PC-3 (cell line): Measurements from ENCODE around the gene TP53I11. TPM values are rescaled to one million over a fixed set of nuclear protein-coding genes. Genes with fewer than 3 reads are reported as not detected.

Experiments used
- ATAC-seq: fragments of 200-7000 bp; cut with Tn5 transposase; 2 replicates; pipeline ENCODE4 v1.9.1; 2020; ENCODE audit warnings: mild to moderate bottlenecking, moderate library complexity
- BruUV-seq: library from RNA; stranded (reverse); fragments of 400-500 nt; replicated peaks from 2 replicates; lab custom pipeline; 2021; lab: Mats Ljungman, UMichigan
- CTCF ChIA-PET: fragments of 300-600 bp; sonication (Branson Sonifier 250); formaldehyde crosslinking; loops from one replicate; lab custom pipeline; 2022; ENCODE audit warnings: antibody characterized with exemption; lab: Charles Lee
- POLR2A ChIA-PET: fragments of 300-600 bp; sonication (Branson Sonifier 250); formaldehyde crosslinking; loops from one replicate; lab custom pipeline; 2022; ENCODE audit warnings: antibody characterized with exemption; ENCODE audit not compliant: unreplicated experiment; lab: Charles Lee
- DNase-seq: peaks from one replicate; pipeline ENCODE4 v3.0.0-alpha.2; 2015
- H2AFZ ChIP-seq: fragments of 300-600 bp; sonication (generic); 2 replicates; pipeline ENCODE4 v1.6.0; 2016; ENCODE audit warnings: antibody characterized with exemption, low read length
- H3F3A ChIP-seq: fragments of 300-600 bp; sonication (generic); one replicate; pipeline ENCODE4 v1.6.0; 2017; ENCODE audit warnings: antibody characterized with exemption, low read length, control low read depth, mild to moderate bottlenecking; ENCODE audit not compliant: unreplicated experiment
- H3K27ac ChIP-seq: fragments of 300-600 bp; sonication (generic); 2 replicates; pipeline ENCODE4 v1.5.1; 2016; ENCODE audit warnings: mild to moderate bottlenecking, low read length
- H3K27me3 ChIP-seq: fragments of 300-600 bp; sonication (generic); 2 replicates; pipeline ENCODE4 v1.6.1; 2016; ENCODE audit warnings: low read length, mixed read lengths
- H3K36me3 ChIP-seq: fragments of 300-600 bp; sonication (generic); 2 replicates; pipeline ENCODE4 v1.6.1; 2016; ENCODE audit warnings: low read depth, mixed run types, low read length, mixed read lengths
- H3K4me1 ChIP-seq: fragments of 300-600 bp; sonication (generic); 2 replicates; pipeline ENCODE4 v1.5.1; 2016; ENCODE audit warnings: low read length; ENCODE audit not compliant: insufficient read depth
- H3K4me2 ChIP-seq: fragments of 300-600 bp; sonication (generic); 2 replicates; pipeline ENCODE4 v1.6.0; 2016; ENCODE audit warnings: low read length
- H3K4me3 ChIP-seq: fragments of 300-600 bp; sonication (generic); 2 replicates; pipeline ENCODE4 v1.5.1; 2016; ENCODE audit warnings: mild to moderate bottlenecking, low read length, mixed read lengths
- H3K79me2 ChIP-seq: fragments of 300-600 bp; sonication (generic); 2 replicates; pipeline ENCODE4 v1.6.1; 2017; ENCODE audit warnings: low read length, mixed read lengths
- H3K9ac ChIP-seq: fragments of 300-600 bp; sonication (generic); 2 replicates; pipeline ENCODE4 v1.6.0; 2016; ENCODE audit warnings: mild to moderate bottlenecking, low read length
- H3K9me2 ChIP-seq: fragments of 300-600 bp; sonication (generic); replicated peaks from 2 replicates; pipeline ENCODE4 v1.6.1; 2016; ENCODE audit warnings: mixed run types, low read length, mixed read lengths
- H3K9me3 ChIP-seq: fragments of 300-600 bp; sonication (generic); 2 replicates; pipeline ENCODE4 v1.6.1; 2016; ENCODE audit warnings: low read length, mixed read lengths
- H4K20me1 ChIP-seq: fragments of 300-600 bp; sonication (generic); 2 replicates; pipeline ENCODE4 v1.6.1; 2016; ENCODE audit warnings: low read length, mixed read lengths
- EZH2 ChIP-seq: fragments of 300-600 bp; sonication (generic); IDR thresholded peaks from one replicate; pipeline ENCODE4 v1.6.1; 2017; ENCODE audit warnings: antibody characterized with exemption, mild to moderate bottlenecking, low read length; ENCODE audit not compliant: unreplicated experiment
- EZH2phosphoT487 ChIP-seq: fragments of 300-600 bp; sonication (generic); IDR thresholded peaks from 2 replicates; pipeline ENCODE4 v1.6.1; 2018; ENCODE audit warnings: mild to moderate bottlenecking, antibody characterized with exemption, low read length, borderline replicate concordance
- intact Hi-C: fragments of 100-400 bp; cut with micrococcal nuclease; formaldehyde crosslinking; loops from 2 replicates; pipeline ENCODE4 v1.9.0; 2023
- total RNA-seq: library from RNA; depleted of rRNA; stranded (reverse); fragments of >200 nt; gene quantifications from 2 replicates; pipeline ENCODE4 v1.2.3, GENCODE V29; 2014
- TF ChIP-seq, protein P1 (sequence below): fragments of 300-600 bp; sonication (generic); conservative IDR thresholded peaks from 2 replicates; pipeline ENCODE4 v1.5.1; 2017; ENCODE audit warnings: antibody characterized with exemption, low read depth, mild to moderate bottlenecking, low read length

TP53I11 gene
- total RNA-seq, 1 experiment from 2014 or later: 30.8 TPM

DNA sequence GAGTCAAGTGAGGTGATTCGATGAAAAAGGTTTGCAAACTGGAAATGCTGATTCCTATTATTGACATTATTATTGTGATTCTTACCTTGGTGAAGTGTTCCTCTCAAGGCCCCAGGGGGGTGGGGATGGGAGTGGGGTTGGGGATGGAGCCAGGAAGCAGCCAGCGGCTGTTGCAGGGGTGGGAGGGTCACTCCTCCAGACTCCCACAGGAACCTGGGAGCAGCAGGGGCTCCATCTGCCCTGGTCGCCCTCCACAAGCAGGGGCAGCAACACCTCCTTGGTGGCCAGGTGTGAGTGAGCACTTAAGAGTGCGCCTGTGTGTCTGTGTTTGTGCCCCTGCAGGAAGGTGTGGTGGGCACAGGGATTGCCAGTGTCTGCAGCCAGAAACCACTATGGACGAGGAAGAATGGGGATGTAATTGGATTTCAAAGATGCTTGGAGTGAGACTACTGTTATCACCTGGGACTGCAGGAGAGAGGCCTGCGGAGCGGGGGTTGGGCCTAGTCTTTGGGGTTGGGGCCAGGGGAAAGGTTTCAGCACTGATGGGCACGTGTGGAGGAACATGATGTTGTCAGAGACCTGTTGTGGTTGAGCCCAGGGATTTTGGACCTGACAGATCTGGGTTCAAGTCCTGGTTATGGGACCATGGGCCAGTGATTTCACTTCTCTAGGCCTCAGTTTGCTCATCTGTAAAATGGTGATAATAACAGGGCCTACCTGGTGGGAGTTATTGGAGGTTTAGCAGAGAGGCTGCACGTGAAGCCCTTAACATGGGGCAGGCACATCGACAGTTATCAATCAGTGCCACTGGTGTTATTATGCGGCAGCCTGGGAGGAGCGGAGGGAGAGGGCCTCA lies 3.6 kb upstream of the TP53I11 start:
- BruUV-seq: no TSS peak
- H3K4me1 ChIP-seq: peaks cover 12% of the 10 kb centered on the region
- ChIA-PET CTCF (no interaction called here), POLR2A (interaction anchor here (0.6 kb wide), 1 partner anchor 137 kb away, joined by 3 read pairs; no protein-coding TSS in a partner anchor)
- no peaks in the 10 kb centered on the region for H4K20me1 ChIP-seq
- H3K9ac ChIP-seq: no peak overlapping the region
- no peak overlapping the region for H3K4me3 ChIP-seq
- H3K4me2 ChIP-seq: no peak overlapping the region
- H3F3A ChIP-seq: no peaks in the 10 kb centered on the region
- no peaks in the 10 kb centered on the region for H3K9me3 ChIP-seq
- no peak for ATAC-seq
- H3K27me3 ChIP-seq: no peaks in the 10 kb centered on the region
- H3K9me2 ChIP-seq: no peaks in the 10 kb centered on the region
- H3K36me3 ChIP-seq: no peaks in the 10 kb centered on the region
- no peak for DNase-seq
- no peaks in the 10 kb centered on the region for H3K79me2 ChIP-seq
- no peak overlapping the region for H3K27ac ChIP-seq
- H2AFZ ChIP-seq: no peak overlapping the region
- TF ChIP-seq EZH2 (no peak), EZH2phosphoT487 (no peak)
- TF ChIP-seq, protein P1, sequence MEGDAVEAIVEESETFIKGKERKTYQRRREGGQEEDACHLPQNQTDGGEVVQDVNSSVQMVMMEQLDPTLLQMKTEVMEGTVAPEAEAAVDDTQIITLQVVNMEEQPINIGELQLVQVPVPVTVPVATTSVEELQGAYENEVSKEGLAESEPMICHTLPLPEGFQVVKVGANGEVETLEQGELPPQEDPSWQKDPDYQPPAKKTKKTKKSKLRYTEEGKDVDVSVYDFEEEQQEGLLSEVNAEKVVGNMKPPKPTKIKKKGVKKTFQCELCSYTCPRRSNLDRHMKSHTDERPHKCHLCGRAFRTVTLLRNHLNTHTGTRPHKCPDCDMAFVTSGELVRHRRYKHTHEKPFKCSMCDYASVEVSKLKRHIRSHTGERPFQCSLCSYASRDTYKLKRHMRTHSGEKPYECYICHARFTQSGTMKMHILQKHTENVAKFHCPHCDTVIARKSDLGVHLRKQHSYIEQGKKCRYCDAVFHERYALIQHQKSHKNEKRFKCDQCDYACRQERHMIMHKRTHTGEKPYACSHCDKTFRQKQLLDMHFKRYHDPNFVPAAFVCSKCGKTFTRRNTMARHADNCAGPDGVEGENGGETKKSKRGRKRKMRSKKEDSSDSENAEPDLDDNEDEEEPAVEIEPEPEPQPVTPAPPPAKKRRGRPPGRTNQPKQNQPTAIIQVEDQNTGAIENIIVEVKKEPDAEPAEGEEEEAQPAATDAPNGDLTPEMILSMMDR: no peak
- intact Hi-C loops: no loop called here

DNA sequence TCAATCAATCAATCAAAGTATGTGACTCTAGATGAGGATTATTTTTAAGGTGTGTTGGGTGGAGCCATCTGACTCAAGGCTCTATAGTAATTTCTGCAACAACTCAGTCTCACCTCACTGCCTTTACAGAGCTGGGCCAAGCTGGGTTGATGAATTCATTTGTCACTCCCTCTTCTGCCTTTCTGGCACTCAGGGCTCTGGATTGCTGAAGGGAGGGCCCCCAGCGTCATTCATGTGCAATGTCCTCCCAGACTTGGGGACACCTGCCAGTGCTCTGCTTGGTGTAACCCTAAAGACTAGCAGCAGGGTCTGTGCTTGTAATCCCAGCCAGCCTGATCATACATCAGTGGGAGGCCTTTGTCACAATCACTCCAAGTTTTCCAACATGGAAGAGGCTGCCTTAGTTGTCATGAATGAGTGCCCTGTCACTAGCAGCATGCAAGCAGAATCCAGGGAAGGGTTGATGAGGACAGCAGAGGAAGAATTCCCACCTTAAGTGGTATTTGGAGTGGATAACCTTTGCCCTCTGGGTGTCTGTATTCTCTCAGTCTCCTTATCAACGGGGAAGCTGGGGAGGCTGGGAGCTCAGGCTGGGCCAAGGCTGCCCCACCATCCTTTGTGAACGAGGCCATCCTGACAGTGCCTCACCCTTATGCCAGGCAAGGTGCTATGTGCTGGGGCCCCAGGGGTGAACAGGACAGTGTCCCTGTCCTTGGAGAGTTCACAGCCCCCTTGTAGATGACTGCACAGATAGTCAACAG lies 2.0 kb upstream of the TP53I11 start:
- no peak overlapping the region for H3K4me2 ChIP-seq
- ChIA-PET CTCF (interaction anchor here (0.8 kb wide), 1 partner anchor 27 kb away, joined by 3 read pairs; no protein-coding TSS in a partner anchor), POLR2A (no interaction called here)
- peaks cover 12% of the 10 kb centered on the region for H3K4me1 ChIP-seq
- no peaks in the 10 kb centered on the region for H3K9me2 ChIP-seq
- TF ChIP-seq EZH2 (no peak), EZH2phosphoT487 (no peak)
- TF ChIP-seq, protein P1: no peak
- no peak for ATAC-seq
- H3K4me3 ChIP-seq: no peak overlapping the region
- H3K27ac ChIP-seq: no peak overlapping the region
- no TSS peak for BruUV-seq
- H3K9ac ChIP-seq: no peak overlapping the region
- intact Hi-C loops: no loop called here
- DNase-seq: no peak
- no peaks in the 10 kb centered on the region for H3K27me3 ChIP-seq
- peaks cover 9% of the 10 kb centered on the region for H3K79me2 ChIP-seq
- no peaks in the 10 kb centered on the region for H4K20me1 ChIP-seq
- no peaks in the 10 kb centered on the region for H3K36me3 ChIP-seq
- H2AFZ ChIP-seq: no peak overlapping the region
- H3F3A ChIP-seq: no peaks in the 10 kb centered on the region
- no peaks in the 10 kb centered on the region for H3K9me3 ChIP-seq
